ENCODE measurements around the gene MIP.
A peak's percentile ranks its signal among the peaks of the same experiment; 100 is the strongest.
"Not testable (repeated sequence)": the region's sequence is repeated elsewhere in the genome, so short reads cannot be mapped to it uniquely, and the experiment has no call there.

MIP gene

DNA sequence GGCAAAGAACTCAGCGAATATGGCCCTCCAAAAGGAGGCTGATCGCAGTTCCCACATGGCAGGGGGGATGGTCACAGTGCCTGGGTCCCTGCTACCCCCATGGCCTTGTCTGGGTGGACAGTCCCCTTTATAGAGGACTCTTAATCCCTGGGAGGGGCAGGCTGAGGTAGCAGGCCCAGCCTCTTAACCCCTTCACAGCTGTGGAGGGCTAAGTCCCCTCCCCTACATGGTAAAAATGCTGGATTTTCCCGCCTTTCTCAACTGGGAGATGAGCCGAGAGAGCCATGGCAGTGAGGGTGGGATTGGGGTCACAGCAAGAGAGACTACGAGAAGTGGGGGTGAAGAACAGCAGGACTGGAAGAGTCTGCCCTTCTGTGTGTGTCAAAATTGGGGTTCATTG lies at the start of gene MIP:
TSS of gene MIP (minus strand) at position 101 of the 400 bp plus-strand sequence. CDS start at position 57, 44 bp downstream.
- no peak within 1 kb of the TSS for H3K4me3 ChIP-seq

GRCh38 chr12:56499879-56500278 lies 45.4 kb upstream of the MIP start:
- H3K36me3 ChIP-seq (replicated peaks); DNase-seq (ENCODE audit: low spot score in 2 of 2); H3K4me3 ChIP-seq; H3K4me1 ChIP-seq; H3K9me3 ChIP-seq; in situ Hi-C loops (cut with MboI; ENCODE audit: low sequenced_read_pairs); H3K27me3 ChIP-seq (ENCODE audit: low read depth): not testable (repeated sequence)

More for the DNA sequence above, at the start of gene MIP:
- Histone ChIP-seq H3K9me3 (no peaks in the 10 kb centered on the region), H3K4me1 (peaks cover 6% of the 10 kb centered on the region), H3K27me3 (ENCODE audit: low read depth) (no peaks in the 10 kb centered on the region), H3K36me3 (replicated peaks) (no peaks in the 10 kb centered on the region)
- in situ Hi-C loops (cut with MboI; ENCODE audit: low sequenced_read_pairs): no loop called here
- DNase-seq (ENCODE audit: low spot score in 2 of 2): no peak

- in situ Hi-C loops (cut with MboI; ENCODE audit: low sequenced_read_pairs): not testable (repeated sequence)
These were observed 45.0 kb upstream of the MIP start for GRCh38 chr12:56499452-56499851.

DNA sequence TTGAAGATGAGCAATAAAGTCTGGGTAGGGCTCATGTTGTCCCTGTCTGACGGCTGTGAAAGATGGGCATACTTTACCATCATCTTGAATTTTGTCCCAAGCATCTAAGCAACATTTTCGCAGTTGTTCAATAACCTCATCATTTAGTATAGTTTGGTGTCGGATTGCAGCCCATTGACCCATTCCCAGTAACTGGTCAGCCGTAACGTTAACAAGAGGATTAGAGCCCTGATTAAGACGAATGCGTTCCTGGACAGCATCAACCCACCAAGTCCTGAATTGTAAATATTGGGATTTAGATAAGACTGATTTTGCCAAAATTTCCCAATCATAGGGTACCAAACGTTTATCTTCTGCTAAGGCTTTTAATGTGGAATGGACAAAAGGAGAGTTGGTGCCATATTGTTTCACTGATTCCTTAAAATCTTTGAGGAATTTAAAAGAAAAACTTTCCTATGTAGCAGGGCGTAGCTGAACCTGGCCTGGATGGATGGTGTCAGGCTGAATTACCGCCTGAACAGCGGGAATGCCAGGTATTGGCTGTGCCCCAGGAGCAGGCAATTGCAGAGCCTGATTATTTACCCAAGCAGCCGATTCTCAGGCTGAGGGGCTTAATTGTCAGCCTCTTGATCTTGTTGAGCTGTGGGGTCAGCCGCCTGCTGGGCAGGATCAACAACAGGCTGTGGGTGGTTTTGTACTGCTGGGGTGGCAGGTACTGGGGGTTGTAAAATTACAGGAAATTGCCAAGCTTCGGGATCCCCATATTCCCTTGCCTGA lies 43.9 kb upstream of the MIP start:
- DNase-seq (ENCODE audit: low spot score in 2 of 2); H3K9me3 ChIP-seq: not testable (repeated sequence)

More at GRCh38 chr12:56499452-56499851, 45.0 kb upstream of the MIP start:
- H3K4me3 ChIP-seq; H3K4me1 ChIP-seq; H3K9me3 ChIP-seq; DNase-seq (ENCODE audit: low spot score in 2 of 2); H3K36me3 ChIP-seq (replicated peaks); H3K27me3 ChIP-seq (ENCODE audit: low read depth): not testable (repeated sequence)

GRCh38 chr12:56496704-56497103 lies 42.2 kb upstream of the MIP start:
- H3K4me1 ChIP-seq; H3K4me3 ChIP-seq; H3K36me3 ChIP-seq (replicated peaks); H3K9me3 ChIP-seq; in situ Hi-C loops (cut with MboI; ENCODE audit: low sequenced_read_pairs); H3K27me3 ChIP-seq (ENCODE audit: low read depth): not testable (repeated sequence)
- peak in 1 of 2 experiments; percentile 80 for DNase-seq (ENCODE audit: low spot score in 2 of 2)

More for the DNA sequence above, 43.9 kb upstream of the MIP start:
- H3K4me3 ChIP-seq; H3K27me3 ChIP-seq (ENCODE audit: low read depth); in situ Hi-C loops (cut with MboI; ENCODE audit: low sequenced_read_pairs); H3K4me1 ChIP-seq; H3K36me3 ChIP-seq (replicated peaks): not testable (repeated sequence)

DNA sequence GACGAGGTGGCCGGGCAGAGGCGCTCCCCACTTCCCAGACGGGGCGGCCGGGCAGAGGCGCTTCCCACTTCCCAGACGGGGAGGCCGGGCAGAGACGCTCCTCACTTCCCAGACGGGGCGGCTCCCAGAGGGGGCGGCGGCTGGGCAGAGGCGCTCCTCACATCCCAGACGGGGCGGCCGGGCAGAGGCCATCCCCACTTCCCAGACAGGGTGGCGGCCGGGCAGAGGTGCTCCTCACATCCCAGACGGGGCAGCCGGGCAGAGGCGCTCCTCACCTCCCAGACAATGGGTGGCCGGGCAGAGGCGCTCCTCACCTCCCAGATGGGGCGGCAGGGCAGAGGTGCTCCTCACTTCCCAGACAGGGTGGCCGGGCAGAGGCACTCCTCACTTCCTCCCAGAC lies 40.0 kb upstream of the MIP start:
- H3K27me3 ChIP-seq (ENCODE audit: low read depth); H3K9me3 ChIP-seq; H3K4me1 ChIP-seq; DNase-seq (ENCODE audit: low spot score in 2 of 2); H3K4me3 ChIP-seq; in situ Hi-C loops (cut with MboI; ENCODE audit: low sequenced_read_pairs); H3K36me3 ChIP-seq (replicated peaks): not testable (repeated sequence)

GRCh38 chr12:56494106-56494415 lies 39.6 kb upstream of the MIP start:
- DNase-seq (ENCODE audit: low spot score in 2 of 2); H3K9me3 ChIP-seq; H3K4me1 ChIP-seq; H3K4me3 ChIP-seq; H3K36me3 ChIP-seq (replicated peaks); H3K27me3 ChIP-seq (ENCODE audit: low read depth); in situ Hi-C loops (cut with MboI; ENCODE audit: low sequenced_read_pairs): not testable (repeated sequence)

GRCh38 chr12:56493409-56494105 lies 39.1 kb upstream of the MIP start:
- H3K27me3 ChIP-seq (ENCODE audit: low read depth); in situ Hi-C loops (cut with MboI; ENCODE audit: low sequenced_read_pairs); H3K4me3 ChIP-seq; H3K36me3 ChIP-seq (replicated peaks); DNase-seq (ENCODE audit: low spot score in 2 of 2); H3K9me3 ChIP-seq; H3K4me1 ChIP-seq: not testable (repeated sequence)

- in situ Hi-C loops (cut with MboI; ENCODE audit: low sequenced_read_pairs): no loop called here
- no peak for DNase-seq (ENCODE audit: low spot score in 2 of 2)
These were observed 35.9 kb upstream of the MIP start for GRCh38 chr12:56490360-56490759.

DNA sequence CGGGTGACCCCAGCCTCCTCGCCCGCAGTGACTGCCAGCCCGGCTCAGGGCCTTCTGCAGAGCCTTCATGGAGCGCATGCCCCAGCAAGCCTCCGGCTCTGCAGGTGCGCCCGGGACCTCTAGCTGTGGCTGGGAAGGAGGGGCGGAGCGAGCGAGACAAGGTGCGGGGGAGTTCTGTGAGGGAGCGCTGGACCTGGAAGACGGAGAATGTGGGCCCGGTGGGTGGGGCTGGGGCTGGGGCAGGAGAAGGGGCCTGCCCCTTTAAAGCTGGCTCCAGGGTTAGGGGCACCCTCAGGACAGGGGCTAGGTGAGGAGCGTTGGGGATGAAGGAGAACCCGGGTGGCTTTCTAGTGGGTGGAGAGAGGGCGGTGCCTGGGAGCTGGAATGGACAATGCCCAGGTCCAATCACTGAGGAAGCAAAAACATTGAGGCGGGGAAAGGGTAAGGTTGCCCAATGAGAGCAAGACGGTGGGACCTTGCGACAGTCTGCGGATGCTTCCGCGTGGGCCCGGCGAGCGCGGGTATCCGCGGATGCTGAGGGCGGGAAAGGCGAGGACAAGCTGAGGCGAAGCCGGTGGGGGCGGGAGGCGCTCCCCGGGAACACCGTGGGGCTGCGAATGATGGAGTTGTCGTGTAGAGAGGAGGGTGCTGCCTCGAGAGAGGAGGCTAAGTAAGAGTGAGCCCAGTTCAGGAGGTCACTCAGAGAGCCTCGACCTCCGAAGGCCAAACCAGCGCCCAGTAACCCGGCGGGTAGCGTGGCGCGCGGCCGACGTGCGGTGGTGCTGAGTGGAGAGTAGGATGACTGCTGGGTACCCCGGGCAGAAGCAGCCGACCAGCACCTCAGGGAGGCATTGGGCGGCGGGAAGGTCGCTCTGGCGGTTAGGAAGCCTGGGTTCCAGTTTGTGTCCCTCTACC lies 33.8 kb upstream of the MIP start, which contains the start of gene GLS2:
TSS of gene GLS2 (minus strand) at position 121 of the 915 bp plus-strand sequence. CDS start at position 78, 43 bp downstream.
- in situ Hi-C loops (cut with MboI; ENCODE audit: low sequenced_read_pairs): no loop called here
- Histone ChIP-seq H3K36me3 (replicated peaks) (no peaks in the 10 kb centered on the region), H3K4me3 (no peak within 1 kb of the TSS), H3K4me1 (no peaks in the 10 kb centered on the region), H3K9me3 (no peaks in the 10 kb centered on the region), H3K27me3 (ENCODE audit: low read depth) (no peaks in the 10 kb centered on the region; the same call in 1 of the 2 replicates)
- peak in 1 of 2 experiments; percentile 29 for DNase-seq (ENCODE audit: low spot score in 2 of 2)

More at GRCh38 chr12:56490360-56490759, 35.9 kb upstream of the MIP start:
- no peaks in the 10 kb centered on the region for H3K4me1 ChIP-seq
- H3K36me3 ChIP-seq (replicated peaks): no peaks in the 10 kb centered on the region
- H3K27me3 ChIP-seq (ENCODE audit: low read depth): no peaks in the 10 kb centered on the region; the same call in 1 of the 2 replicates
- 0 out of 2 replicates have a peak, but pooled peaks cover 2% of the 10 kb centered on the region for H3K9me3 ChIP-seq
- H3K4me3 ChIP-seq: no peak overlapping the region

GRCh38 chr12:56487448-56488040 lies 33.1 kb upstream of the MIP start:
- DNase-seq (ENCODE audit: low spot score in 2 of 2): no peak
- no peaks in the 10 kb centered on the region; the same call in 1 of the 2 replicates for H3K27me3 ChIP-seq (ENCODE audit: low read depth)
- H3K36me3 ChIP-seq (replicated peaks): no peaks in the 10 kb centered on the region
- no peaks in the 10 kb centered on the region for H3K4me1 ChIP-seq
- H3K4me3 ChIP-seq: no peak overlapping the region
- H3K9me3 ChIP-seq: no peaks in the 10 kb centered on the region
- in situ Hi-C loops (cut with MboI; ENCODE audit: low sequenced_read_pairs): no loop called here

GRCh38 chr12:56486694-56487093 lies 32.2 kb upstream of the MIP start:
- H3K9me3 ChIP-seq: no peaks in the 10 kb centered on the region
- no peak for DNase-seq (ENCODE audit: low spot score in 2 of 2)
- no peak overlapping the region for H3K4me3 ChIP-seq
- no peaks in the 10 kb centered on the region for H3K4me1 ChIP-seq
- H3K27me3 ChIP-seq (ENCODE audit: low read depth): no peaks in the 10 kb centered on the region; the same call in 1 of the 2 replicates
- no peaks in the 10 kb centered on the region for H3K36me3 ChIP-seq (replicated peaks)
- in situ Hi-C loops (cut with MboI; ENCODE audit: low sequenced_read_pairs): no loop called here

DNA sequence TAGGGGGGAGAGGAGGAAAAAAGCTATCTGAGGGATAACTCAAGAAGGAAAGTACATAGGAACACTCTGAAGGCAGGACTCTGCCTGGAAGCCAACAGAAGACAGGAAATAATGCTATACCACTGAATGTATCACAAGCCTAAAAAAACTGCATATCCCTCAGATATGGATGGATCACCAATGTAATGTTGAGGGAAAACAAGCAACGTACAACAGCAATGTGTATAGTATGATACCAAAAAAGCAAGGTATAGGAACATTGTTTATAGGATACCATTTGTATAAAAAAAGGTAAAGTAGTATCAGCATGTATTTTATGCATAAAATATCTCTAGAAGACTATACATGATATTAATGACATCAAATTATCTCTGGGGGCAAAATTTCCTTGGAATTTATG lies 30.1 kb upstream of the MIP start:
- DNase-seq (ENCODE audit: low spot score in 2 of 2): no peak
- Histone ChIP-seq H3K4me1 (no peaks in the 10 kb centered on the region), H3K27me3 (ENCODE audit: low read depth) (no peaks in the 10 kb centered on the region), H3K36me3 (replicated peaks) (no peaks in the 10 kb centered on the region), H3K4me3 (no peak overlapping the region), H3K9me3 (no peaks in the 10 kb centered on the region)
- in situ Hi-C loops (cut with MboI; ENCODE audit: low sequenced_read_pairs): no loop called here
